Tibial nerve (tissue), 3 donors: ENCODE results near the gene CD93.

Experiments
- CTCF ChIP-seq, 5 experiments: fragments of 200-600 bp in 3 of 5; fragments of 450-650 bp in 2 of 5; sonication (generic) in 3 of 5; IDR thresholded peaks; one replicate each; pipeline ENCODE4 v1.5.1; 2016 to 2019; ENCODE audit warnings: antibody characterized with exemption in 5 of 5, mild to moderate bottlenecking in 3 of 5, moderate library complexity in 2 of 5
- POLR2A ChIP-seq, 2 donors: fragments of 450-650 bp; IDR thresholded peaks; one replicate each; pipeline ENCODE4 v1.6.1; 2017; ENCODE audit warnings: antibody characterized with exemption in 2 of 2, mild to moderate bottlenecking in 2 of 2, moderate library complexity in 2 of 2

DNA sequence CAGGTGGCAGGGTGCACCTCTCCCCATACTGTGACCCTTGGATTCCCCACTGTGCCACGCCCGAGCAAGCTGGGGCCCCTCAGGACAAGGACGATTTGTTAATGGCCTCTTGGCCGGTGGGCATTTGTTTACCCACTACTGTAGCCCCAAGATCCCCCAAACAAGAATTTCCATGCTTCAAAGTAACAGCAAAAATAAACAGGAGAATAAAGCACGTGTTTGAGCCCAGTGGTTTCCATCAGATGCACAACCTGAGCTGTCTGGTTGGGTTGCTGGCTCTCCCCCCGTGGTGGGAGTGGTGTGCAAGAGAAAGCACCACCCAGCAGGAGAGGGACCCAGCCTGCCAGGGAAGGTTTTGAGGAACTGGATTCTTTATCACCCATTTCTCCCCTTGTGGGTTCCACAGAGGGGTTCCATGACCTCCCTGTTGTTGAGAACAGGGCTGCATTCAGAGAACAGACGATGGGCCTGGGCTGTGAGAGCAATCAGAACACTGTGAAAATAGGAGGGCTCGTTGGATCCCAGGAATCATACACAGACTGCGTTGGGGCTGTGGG is 4.8 kb downstream of the CD93 start:
- TF ChIP-seq CTCF (IDR thresholded peaks at IDR 0.05) (no peak), POLR2A (IDR thresholded peaks at IDR 0.05) (no peak)
